OCI-M2 (cell line): Measurements from ENCODE around the gene LY6G5B.
"Not testable (repeated sequence)": the region's sequence is repeated elsewhere in the genome, so short reads cannot be mapped to it uniquely, and the experiment has no call there.

Experiments used
- DNase-seq: peaks from one replicate; lab custom pipeline; 2025; ENCODE audit not compliant: unreplicated experiment; lab: John Stamatoyannopoulos, UW

LY6G5B gene

DNA sequence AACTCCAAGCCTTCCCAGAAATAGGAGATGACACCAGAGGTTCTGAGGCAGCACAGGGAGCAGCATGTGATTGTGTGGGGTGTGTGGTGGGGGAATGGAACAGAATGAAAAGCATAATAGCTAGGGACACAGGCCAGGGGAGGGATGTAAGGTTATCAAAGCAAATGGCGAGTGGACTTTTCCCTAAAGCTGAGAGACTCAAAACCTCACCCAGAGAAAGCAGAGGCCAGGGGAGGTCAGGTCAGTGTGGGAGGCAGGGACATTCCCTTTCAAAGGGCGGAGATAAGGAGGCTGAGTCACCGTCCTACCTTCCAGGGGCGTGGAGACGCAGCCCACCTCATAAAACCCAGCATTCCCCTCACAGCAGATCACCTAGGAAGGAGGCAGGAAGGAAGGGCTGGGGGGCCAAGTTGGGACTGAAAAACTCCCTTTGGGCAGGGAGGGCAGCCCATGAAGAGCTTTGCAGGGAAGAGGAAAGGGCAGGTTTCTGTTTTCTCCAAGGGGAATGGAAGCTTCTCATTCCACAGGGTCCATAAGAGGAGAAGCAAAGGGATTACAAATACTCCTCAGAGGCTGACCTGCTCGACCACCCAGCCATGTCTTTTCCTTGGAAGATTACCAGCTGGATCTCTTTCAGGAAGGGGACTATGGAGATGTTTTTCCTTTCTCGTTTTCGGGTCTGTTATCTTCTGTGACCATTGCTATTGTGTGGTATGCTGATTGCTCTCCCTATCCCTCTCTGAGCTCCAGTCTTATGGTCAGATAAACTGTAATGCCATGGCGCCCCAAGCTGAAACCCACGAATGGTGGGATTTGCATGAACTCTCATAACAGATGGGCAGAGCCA lies 20.7 kb downstream of the LY6G5B start:
- DNase-seq = peak; percentile 70

DNA sequence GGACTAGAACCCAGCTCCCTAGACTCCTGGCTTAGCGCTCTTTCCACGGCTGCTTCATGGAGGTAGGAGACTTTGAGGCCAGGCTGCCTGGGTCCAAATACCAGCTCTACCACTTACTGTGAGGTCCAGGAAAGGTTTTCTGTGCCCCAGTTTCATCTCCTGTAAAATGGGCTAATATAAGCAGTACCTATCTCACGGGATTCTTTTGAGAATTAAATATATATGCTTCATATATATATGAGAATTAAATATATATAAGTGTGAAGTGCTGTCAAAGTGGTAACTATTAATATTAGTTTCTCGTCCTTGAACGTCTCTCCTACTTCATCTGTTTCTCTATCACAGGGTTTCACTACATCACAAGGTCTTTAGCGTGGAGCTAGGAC lies 21.3 kb downstream of the LY6G5B start:
- no peak for DNase-seq

GRCh38 chr6:31691564-31692108 lies 21.9 kb downstream of the LY6G5B start:
- no peak for DNase-seq

DNA sequence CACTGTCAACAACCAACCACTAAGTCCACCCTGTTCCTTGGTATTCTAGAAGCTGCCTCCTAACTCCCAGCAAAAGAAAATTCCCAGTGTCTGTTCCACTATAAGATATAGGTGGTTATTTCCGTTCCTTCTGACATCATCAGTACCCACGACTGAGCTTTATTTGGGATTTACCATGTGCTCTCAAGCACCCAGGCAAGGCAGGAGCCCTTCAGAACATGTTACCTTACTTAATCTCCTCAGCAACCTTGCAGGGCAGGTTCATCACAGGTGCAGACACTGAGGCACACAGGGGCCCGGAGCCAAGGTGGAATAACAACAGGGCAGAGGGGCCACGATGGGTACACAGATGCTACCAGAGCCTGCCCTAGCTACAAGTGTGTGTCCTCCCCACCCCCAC lies 22.6 kb downstream of the LY6G5B start:
- DNase-seq = no peak

GRCh38 chr6:31692886-31693285 lies 23.1 kb downstream of the LY6G5B start:
- DNase-seq = no peak

DNA sequence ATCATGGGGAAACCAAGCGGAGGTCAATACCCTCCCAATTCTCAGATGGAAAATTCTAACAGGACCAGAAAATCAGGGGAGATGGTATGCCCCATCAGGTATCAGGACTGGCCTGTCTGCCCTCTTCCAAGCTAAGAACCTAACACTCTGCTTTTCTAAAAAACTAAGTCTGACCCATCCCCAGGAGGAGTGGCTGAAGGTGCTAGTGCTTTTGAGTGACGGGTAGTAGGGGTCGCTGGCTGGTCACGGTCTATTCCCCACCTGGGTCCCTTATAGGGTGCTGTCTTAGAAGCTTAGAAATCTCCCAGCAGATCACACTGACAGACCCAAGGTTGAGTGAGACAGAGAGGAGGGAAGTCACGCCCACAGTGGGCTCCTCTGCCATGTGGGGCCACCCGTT lies 23.8 kb downstream of the LY6G5B start:
- no peak for DNase-seq

- DNase-seq = no peak
Measured at GRCh38 chr6:31697555-31697954, 27.8 kb downstream of the LY6G5B start.

DNA sequence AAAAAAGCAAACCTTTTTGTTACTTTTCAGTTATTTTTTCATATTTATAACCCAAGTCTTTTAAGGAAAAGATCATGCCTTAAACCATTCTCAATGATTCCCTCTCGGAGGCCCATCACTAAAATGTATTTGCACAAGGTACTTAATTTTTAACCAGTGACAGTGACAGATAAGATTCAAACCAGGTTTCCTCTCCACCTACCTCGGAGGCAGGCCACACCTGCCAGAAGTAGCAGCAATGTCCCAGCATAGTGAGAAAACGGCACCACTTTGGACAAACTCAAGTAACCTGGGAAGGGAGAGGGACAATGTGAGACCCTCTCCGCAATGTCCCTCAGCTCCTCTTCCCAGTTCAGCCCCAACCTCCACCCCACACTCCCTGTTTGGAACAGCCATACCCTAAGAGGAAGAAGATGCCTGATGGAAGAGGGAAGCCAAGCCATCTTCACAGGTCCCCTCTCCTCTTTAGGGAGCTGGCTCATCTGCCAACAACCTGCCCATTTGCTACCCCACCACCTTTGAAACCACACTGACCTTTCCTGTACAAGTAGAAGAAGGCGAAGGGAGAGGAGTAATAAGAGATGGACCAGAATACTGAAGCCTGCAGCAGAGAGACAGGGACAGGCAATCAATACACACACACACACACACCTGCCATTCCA lies 31.1 kb downstream of the LY6G5B start:
- no peak for DNase-seq

DNA sequence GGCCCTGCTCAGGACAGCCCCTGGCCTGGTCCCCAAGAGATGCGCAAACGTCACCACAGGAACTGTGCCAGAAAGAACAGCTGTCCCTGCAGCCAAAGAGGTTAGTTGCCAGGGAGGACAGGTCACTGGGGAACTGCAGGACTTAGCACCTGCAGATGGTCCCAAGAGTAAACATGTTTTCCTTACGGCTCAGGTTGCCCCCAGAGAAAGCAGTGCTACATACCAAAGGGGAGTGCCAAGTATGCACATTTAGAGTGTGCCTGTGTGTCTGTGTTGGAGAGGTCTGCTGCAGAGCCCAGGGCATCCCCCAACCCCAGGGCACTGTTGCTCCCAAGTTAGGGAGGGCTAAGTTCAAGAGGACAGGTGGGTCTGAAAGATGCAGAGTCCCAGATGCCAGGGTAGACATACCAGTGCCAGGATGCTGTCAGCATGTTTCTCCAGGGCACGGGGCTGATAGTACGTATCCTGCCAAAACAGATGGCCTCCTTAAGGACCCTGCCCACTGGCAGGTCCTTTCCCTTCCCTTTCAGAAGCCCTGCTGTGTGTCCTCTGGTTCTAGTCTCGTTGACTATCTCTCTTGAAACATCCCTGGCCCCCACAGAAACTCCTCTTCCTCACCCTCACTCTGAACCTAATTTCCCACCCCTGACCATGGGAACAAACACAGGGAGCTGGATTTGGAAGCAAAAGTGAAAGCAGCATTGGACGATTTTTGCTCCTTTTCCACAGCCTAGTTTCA lies 32.1 kb downstream of the LY6G5B start:
- DNase-seq = no peak

GRCh38 chr6:31702405-31702818 lies 32.6 kb downstream of the LY6G5B start:
- no peak for DNase-seq

- DNase-seq = peak; percentile 92
Measured at GRCh38 chr6:31702819-31703716, 33.3 kb downstream of the LY6G5B start, which contains the start of gene ABHD16A. TSS of gene ABHD16A (minus strand) at chr6:31703324. CDS start at chr6:31703281, 43 bp downstream.

DNA sequence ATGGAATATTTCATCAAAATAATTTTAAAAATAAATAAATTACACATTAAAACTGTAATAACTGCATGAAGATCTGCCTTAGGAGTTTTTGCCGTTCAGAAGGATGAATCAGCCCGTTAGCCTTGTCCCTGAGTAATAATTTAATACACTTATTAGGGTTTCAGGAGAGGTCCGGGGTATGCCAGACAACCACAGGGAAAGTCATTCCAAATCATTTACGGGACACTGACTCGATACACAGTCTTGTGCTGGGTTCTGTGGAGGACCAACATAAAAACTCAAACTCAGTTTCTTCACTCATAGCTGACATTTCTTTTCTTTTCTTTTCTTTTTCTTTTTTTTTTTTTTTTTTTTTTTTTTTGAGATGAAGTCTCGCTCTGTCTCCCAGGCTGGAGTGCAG lies 36.2 kb downstream of the LY6G5B start:
- no peak for DNase-seq

DNA sequence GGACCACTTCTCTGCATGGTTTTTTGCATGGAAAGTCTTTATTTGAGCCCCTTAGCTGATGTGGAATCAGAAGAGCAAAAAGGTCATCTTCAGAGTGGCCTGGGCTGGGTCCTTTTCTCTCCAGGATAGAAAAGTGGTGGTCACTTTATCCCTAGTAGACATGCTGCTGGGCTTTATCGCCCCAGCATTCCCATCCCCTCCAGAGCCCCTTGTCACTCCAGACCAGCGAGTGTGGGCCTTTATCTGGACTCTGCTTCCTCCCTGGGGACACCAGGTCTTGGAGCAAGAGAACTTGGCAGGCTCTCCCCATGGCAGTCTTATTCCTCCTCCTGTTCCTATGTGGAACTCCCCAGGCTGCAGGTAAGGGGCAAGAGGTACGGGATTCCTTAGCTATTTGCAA lies 36.8 kb downstream of the LY6G5B start, which contains the start of gene LY6G6F:
TSS of gene LY6G6F (plus strand) at position 268 of the 400 bp plus-strand sequence. CDS start at position 309, 41 bp downstream.
- DNase-seq = peak; percentile 68

- no peak for DNase-seq
Measured at GRCh38 chr6:31707701-31708100, 37.9 kb downstream of the LY6G5B start.

DNA sequence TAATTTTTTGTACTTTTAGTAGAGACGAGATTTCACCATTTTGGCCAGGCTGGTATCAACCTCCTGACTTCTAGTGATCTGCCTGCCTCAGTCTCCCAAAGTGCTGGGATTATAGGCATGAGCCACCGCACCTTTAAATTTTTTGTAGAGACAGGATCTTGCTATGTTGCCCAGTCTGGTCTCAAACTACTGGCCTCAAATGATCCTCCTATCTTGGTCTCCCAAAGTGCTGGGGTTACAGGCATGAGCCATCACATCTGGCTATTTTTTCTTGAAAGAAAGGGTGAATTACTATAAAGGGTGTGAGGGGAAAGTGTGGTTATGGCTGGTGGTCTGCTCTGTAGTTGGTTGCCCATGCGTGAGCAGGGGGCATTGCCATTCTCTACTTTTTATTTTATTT lies 38.4 kb downstream of the LY6G5B start:
- no peak for DNase-seq

DNA sequence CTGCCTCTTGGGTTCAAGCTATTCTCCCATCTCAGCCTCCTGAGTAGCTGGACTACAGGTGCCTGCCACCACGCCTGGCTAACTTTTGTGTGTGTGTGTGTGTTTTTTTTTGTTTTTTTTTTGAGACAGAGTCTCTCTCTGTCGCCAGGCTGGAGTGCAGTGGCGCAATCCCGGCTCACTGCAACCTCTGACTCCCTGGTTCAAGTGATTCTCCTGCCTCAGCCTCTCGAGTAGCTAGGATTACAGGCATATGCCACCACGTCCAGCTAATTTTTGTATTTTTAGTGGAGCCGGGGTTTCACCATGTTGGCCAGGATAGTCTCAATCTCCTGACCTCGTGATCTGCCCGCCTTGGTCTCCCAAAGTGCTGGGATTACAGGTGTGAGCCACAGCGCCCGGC lies 39.4 kb downstream of the LY6G5B start:
- DNase-seq = not testable (repeated sequence)

DNA sequence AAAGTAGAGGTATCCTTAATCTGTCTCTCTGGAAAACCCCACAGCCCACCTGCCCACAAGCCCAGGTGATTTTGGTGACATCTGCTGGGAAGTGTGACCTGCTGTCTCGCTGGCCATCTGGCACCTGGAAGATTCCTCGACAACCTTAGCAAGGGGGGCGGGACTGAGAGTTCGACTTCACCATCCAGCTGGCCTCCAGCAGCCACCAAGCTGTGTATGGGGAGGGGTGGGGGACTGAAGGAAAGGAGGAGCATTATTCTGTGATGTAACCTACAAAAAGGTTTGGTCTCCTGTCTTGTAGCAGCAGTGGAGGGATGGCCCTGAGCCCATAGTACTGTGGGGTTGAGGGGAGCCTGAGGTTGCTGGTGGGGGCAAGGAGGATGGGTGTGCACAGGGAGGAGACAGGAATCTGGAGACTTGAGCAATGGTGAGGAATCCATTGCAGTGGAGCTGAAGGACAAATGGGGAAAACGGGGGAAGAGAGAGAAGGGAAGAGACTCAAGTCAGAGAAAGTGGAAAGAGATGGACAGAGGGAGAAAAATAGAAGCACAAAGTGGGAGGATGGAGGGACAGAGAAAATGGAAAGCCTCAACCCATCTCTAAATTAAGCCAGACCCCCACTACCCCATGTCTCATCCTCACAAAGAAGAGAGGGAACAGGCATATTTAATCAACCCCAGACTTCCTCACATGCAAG lies 40.9 kb downstream of the LY6G5B start:
- no peak for DNase-seq

GRCh38 chr6:31711233-31711632 lies 41.5 kb downstream of the LY6G5B start:
- DNase-seq = peak; percentile 80

- no peak for DNase-seq
Measured at GRCh38 chr6:31712296-31712695, 42.5 kb downstream of the LY6G5B start.

DNA sequence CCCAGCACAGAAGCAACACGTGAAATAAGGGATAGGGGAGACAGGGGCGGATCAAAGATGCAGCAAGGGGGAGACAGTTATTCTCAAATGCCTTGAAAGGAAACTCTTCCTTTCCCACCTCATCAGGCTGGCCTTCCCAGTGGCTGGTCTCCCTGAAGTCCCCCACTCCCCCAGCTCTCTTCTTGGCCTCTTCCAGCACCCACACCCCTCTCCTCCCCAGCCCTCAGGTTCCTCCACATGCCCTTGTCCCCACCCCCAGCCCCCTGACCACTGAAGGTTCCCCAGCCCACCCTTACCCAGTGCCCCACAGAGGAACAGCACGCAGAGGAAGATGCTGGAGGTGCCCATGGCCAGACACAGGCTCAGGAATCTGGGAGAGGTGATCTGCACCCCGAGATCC lies 43.7 kb downstream of the LY6G5B start:
- no peak for DNase-seq
